GM18499 (cell line): ENCODE measurements around the gene ARHGAP18.

Experiments used
- ATAC-seq: cut with Tn5 transposase; IDR thresholded peaks from one replicate; pipeline ENCODE4 v1.9.1; 2021; ENCODE audit warnings: moderate number of reproducible peaks; ENCODE audit not compliant: insufficient read depth, unreplicated experiment

ARHGAP18 gene, protein sequence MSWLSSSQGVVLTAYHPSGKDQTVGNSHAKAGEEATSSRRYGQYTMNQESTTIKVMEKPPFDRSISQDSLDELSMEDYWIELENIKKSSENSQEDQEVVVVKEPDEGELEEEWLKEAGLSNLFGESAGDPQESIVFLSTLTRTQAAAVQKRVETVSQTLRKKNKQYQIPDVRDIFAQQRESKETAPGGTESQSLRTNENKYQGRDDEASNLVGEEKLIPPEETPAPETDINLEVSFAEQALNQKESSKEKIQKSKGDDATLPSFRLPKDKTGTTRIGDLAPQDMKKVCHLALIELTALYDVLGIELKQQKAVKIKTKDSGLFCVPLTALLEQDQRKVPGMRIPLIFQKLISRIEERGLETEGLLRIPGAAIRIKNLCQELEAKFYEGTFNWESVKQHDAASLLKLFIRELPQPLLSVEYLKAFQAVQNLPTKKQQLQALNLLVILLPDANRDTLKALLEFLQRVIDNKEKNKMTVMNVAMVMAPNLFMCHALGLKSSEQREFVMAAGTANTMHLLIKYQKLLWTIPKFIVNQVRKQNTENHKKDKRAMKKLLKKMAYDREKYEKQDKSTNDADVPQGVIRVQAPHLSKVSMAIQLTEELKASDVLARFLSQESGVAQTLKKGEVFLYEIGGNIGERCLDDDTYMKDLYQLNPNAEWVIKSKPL

DNA sequence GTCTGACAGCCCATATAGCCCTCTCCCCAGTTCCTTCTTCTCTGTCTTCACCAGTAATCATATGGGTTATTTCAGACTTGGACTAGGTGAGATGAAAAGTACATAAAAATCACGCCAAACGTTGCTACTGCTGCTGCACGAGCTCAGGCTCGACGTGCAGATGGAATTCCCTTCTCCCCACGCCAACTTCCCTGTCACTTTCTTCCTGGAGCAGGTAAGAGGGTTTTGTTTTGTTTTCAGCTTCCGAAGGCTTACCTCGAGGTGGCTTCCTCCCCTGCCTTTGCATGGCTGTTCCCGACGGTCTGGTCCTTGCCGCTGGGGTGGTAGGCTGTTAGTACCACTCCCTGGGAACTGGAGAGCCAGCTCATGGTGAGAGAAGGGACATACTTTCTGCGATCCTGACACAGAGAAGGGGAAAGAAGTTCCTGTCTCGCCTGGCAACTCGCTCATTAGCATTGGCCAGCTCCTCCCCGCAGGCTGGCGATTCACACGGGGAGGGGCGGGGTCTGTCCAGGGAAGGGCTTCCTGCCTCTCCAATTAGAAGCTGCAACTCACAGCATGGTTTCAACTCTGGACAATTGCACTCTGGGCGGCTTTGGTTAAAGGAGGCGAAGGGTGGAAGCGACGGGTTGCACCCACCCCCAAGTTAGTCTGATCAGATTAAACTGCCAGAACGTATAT is at the start of gene ARHGAP18:
Gene ARHGAP18, minus strand, starts transcription at position 409 of the 681 bp plus-strand sequence. Its CDS starts 41 bp downstream, at position 368.
- ATAC-seq: peak; percentile 91

DNA sequence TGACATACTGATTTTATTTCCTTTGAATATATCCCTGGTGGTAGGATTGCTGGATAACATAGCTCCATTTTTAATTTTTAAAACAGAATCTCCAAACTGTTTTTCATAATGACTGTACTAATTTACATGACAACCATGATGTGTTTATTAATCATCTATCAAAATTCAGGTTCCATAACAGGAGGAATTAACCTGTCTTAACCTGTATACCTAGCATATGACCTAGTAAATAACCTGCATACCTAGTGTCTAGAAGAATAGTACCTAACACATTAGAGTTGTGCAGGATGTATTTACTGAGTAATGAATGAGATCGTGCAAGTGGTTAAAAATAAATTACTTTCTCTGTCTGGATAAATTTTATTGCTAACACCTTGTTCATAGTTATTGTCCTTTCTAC is 45.8 kb upstream of the ARHGAP18 start:
- no peak for ATAC-seq

DNA sequence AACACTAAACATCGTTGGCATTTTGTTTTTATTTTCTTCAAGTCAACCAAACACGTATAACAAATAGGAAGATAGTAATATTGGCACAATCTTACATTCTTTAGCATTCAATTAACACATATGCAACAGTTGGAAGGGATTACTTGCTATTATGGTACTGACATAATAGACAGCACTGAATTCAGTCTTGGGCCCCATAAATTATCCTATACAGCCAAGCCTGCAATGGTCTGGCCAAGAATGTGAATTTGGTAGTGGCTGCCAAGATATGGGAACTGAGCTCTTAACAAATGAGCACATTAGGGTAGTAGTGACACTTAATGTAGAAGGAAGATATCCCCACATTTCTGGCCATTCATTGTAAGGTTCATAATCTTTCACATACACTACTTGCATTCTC is 44.8 kb upstream of the ARHGAP18 start:
- ATAC-seq: no peak

DNA sequence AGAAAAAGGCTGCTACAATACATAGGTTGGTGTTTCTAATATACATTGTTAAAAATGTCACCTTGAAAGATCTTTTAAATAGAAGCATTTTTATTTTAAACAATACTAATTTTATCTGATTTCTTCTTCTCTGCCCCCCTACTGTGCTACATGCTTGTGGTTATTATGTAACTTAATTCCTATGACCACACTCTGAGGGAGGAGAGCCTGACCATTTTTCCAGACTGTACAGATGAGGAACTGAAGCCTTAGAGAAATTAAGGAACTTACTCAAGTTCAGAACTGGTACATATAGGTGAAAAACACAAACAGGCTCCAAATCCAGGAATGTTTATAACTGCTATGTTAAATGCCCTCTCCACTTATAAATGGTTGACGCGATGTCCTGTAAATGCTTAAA is 43.4 kb upstream of the ARHGAP18 start:
- no peak for ATAC-seq

DNA sequence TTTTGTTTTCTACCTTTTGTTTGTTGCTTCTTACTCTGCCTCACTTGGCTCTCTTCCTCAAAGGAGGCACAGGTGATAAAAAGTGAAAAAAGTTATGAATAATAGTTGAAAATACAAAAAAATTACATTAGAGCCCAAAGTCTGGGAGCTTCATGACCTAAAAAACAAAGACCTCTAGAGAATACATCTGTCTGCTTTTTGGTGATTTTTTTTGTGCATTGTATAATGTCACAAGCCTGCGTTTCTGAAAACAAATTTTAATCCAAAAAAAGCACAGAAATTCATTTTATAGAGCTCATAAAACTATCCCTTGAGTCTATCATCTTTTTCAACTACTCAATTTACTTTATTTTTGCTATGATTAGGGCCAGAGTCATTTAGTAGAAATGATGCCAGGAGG is 41.4 kb upstream of the ARHGAP18 start:
- ATAC-seq: no peak

DNA sequence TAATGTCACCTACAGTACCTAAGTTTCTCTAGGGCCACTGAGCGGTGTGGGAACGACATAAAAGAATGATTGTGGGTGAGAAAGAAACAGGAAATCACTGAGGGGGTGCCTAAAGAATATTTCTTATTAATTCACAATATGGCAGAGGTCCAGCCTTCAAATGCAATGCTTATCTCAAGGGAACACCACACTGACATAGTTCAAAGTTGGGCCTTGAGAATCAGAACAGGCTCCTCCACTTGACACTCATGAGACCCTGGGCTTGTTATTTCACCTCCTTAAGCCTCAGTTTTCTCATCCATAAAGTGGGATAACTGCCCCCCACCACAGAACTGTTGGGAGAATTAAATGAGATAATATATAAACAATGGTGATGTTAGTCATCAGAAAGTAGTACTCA is 40.4 kb upstream of the ARHGAP18 start:
- no peak for ATAC-seq

DNA sequence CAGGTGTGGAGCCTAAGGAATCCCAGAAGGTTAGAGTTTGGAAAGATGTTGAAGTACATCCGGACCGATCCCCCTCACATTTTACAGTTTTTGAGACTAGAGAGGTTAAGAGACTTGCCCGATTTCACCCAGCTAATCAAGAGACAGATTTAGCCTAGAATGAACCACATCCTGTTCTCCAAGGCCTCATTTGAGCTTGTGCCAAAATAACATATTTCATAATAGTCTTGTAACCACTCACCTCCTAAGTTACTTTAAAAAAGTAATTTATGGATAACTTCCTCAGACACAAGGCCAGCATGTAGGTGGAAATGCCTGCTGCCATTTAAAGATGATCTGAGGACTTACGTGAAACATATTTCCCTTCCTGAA is 39.8 kb upstream of the ARHGAP18 start:
- ATAC-seq: peak; percentile 31

DNA sequence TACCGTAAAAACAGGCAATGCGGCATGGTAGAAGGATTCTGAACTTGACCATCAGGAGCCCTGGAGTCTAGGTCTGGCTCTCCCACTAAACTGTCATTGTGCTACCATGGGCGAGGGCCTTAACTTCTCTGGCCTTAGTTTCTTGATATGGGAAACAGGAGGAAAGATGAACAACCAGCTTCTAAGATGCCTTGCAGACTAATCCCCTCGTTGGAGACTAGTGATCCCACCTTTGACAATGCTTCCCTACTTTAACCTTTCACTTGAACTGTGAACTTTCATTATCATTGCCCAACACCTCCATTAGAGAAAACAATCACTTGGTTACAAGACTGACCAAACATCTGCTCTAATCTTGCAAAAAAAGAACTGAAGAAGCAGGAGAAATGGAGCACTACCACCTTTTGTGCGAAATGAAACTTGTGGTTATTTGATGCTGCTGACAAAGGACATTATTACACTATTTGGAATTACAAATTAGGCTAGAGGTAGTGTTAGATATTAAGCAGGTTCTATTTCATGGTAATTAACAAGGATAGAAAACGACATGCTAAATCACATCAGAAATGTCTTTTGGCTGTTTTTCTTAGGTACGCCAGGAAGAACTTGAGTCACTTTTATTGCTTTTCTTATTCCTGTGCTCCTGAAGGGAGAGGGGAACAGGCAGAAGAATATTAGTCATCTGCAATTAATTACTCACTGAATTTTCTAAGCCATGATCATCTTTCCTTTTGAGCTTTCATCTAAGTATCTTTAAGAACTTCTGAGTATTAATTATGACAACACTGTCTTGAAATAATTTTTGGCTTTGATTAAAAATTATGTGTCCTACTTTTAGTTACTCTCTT is 39.1 kb upstream of the ARHGAP18 start:
- ATAC-seq: no peak

DNA sequence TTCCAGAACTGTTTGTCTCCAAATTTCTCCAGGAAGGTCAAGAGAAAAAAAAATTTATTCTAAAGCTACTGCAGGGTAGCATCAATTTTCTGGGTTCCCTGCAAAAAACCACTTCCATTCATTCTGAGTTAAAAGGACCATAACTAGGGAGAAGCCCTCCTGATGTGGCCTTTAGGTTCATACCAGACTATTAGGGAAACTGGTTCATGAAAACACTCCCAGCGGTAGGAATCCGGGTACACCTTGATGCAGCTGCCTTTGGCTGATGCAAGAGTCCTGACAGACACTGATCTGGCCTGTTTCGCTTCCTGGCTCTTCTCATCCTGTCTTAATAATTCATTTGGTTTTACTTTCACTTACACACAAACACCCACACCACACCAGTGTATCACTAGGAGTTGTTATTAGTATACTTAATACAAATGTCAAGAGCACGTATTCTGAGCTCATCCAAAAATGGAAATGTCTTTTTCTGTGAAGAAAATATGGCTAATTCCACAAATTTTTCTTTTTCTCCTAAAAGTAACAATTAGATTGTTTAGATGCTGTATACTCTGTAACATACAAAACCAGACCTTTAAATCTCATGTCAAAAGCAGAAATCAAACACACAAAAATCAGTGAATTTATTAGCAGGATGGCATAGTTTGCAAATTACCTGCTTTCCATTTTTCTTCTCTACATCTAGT is 38.4 kb upstream of the ARHGAP18 start:
- ATAC-seq: peak; percentile 79

DNA sequence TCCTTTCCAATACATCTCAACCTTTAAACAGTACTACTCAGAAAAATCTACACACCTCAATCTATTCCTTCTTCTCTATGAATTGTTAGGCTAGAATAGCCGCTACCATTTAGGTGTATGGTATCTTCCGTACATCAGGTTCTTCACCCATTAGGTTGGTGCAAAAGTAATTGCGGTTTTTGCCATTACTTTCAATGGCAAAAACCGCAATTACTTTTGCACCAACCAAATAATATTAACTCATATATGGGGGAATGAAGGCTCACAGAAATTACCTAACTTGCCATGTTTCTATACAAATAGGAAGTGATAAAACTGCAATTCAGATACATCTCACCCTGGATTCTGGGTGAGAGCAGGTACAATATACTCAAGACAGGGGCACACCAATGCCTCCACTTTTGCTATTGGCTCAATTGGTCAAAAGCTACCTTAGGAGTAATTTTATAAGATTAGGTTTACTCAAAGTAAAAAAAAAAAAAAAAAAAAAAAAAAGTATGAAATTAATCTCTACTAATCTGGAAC is 37.7 kb upstream of the ARHGAP18 start:
- no peak for ATAC-seq

DNA sequence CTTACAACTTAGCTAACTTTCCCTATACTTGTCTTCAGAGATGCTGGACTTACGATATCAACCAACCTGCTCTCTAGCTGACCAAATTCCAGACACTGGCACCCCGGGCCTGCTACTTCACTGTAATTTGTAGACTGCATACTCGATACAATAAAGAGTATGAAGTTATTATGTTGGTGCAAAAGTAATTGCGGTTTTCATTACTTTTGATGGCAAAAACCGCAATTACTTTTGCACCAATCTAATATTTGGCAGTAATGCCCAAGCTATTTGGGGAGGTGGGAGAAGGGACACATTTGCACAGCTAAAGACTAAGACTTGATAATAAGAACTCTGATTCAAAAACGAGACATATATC is 34.9 kb upstream of the ARHGAP18 start:
- no peak for ATAC-seq

DNA sequence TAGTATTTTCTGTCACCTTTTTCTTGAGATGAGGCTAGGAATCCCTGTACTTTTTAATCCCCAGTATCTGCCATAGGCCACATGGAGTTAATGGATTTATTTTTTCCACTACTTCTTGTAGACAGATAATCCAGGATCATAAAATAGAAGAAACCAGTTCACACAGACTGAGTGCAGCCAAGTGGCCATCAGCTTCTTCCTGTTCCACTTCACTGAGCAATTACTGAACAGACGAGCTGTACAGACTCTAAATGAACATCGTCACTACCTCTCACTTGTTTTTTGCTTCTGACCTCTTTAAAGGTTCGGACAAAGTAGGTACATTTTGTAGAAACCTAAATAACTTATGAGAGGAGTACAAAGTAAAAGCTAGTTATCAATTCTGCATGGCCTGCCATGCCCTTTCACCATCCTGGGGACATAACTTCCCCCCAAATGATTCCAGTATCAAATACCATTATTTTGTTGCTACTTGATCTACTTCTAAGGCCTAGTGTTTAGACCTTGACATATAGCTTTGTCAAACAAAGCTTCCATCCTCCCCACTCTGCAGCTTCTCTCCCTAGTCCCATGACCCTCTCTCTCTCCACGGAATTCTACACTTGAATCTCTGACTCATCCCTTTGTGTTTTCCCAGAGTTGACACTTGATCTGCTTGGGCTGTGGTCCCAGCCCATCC is 34.4 kb upstream of the ARHGAP18 start:
- no peak for ATAC-seq

DNA sequence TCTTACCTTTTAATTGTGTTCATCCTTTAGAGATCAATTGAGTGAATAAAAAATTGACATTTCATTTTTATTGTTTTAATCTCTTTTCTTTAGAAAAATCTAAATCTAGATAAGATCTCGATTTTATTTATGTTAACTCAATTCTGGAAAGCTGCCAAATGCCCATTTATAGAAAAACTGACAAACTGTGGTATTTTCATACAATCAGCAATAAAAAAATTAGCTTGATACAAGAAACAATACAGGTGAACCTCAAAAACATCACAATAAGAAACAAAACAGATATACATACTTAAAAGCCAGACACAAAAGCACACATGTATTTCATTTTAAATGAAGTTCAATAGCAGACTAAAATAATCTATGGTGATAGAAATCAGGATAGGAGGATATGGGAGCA is 30.0 kb upstream of the ARHGAP18 start:
- no peak for ATAC-seq

DNA sequence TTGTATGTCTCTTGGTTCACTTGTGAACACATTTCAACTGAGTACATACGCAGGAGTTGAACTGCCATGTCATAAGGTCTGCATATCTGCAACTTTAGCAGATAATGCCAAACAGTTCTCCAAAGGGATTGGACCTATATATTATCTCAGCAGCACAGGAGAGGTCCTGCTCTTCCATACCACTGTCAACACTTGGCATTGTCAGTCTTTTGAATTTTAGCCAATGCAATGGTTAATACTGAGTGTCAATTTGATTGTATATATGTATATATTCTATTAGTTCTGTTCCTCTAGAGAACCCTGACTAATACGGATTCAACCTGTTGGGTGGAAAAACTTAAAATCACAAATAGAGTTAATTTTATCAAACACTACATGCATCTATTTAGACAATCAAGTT is 26.1 kb upstream of the ARHGAP18 start:
- no peak for ATAC-seq

DNA sequence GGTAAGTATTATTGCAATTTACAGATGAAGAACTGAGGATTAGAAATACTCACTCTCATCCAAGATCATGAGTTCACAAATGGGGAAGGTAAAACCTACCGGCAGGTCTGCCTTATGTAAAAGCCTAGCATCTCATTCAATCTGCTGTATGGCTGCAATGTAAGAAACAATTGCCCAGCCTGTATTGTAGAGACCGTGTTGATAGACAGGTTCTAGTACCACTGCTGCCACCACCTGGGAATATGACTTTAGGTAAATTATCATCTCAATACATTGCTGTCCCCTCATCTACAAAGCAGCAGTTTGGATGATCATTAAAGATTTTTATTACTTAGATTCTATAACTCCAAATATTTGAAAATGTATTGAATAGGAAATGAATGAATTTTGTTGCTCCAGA is 23.3 kb upstream of the ARHGAP18 start:
- ATAC-seq: no peak

DNA sequence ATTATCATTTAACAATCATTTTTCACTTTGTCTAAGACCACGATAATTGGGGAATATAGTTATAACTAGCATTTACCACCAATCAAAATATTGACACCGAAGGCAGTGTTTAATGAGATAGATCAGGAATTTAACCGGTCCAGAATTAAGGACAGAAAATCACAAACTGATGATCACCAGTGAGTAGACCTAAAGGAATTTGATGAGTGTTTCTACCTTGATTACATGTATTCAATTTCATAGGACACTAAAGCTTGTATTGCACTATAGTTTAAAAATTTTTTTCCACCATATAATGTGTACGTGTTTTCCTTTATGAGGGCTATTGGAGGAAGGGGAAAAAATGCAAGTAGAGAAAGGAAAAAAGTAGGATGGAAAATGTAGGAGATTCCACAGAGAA is 22.6 kb upstream of the ARHGAP18 start:
- ATAC-seq: no peak

DNA sequence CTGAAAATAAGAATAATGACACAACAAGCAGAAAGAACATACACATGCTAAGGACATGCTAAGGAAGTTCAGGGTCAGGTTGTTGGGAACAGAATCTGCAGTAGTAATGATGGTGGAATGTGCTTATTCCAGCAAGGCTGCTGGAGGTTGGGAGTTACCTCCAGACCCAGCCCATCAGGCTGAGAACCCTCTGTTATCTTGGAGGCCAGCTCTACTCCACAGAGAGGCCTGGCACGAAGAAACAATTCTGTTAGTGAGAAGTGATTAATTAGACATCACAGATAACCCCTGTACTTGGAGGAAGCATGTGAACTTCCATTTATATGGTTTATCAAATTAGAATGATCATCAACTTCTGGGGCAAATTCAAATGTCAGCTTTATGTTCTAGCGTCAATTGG is 22.1 kb upstream of the ARHGAP18 start:
- no peak for ATAC-seq

DNA sequence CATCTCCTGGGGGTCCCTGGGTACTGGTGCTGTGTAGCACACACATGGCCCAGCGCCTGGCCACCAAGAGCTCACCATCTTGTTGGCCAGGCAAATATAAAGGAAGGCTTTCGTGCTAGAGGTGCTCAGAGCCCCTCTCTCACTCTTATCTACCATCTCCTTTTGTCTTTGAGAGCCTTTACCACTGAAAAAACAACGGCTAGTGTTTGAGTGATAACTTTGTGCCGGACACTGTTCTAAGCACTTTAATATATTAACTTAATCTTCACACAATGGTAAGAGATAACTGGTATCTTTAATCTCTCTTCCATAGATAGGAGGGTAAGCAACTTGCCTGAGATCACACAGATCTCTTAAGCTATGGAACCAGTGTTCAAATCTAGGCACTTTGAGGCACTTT is 21.5 kb upstream of the ARHGAP18 start:
- no peak for ATAC-seq

DNA sequence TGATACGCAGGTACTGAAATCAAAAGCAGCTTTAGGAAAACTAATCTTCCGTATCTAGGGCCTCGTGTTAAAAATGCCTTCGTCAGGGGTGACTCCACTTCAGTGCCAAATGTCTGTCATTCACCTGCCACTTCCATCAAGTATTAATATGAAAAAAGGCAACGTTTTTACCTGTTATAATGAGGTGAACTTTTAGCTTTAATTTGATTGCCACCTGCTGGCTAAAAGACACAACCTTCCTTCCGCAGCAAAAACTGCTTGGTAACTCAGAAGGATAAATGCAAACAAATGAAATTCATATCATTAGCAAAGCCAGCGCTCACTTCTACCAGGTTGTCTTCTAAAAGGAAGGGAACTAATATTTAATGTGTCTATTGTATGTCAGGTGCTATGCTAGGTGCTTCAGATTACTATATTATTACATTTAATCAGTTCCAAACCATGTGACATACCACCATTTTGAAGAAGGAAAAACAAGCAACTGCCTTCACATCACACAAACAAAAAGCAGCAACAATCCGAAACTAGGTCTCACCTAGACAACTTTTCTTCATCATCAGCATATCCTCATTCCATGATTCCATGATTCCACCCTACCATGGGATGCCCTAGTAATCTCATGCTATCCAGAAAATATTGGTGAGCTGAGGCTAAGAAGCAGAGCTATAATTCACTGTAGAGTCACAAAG is 20.6 kb upstream of the ARHGAP18 start:
- ATAC-seq: no peak
